HG02759 (cell line): ENCODE measurements around the gene AWAT1.
"Not testable (repeated sequence)": the region's sequence is repeated elsewhere in the genome, so short reads cannot be mapped to it uniquely, and the experiment has no call there.

Experiments used
- ATAC-seq: cut with Tn5 transposase; IDR thresholded peaks from one replicate; pipeline ENCODE4 v1.9.1; 2021; ENCODE audit warnings: mild to moderate bottlenecking, moderate library complexity; ENCODE audit not compliant: unreplicated experiment

AWAT1 gene

DNA sequence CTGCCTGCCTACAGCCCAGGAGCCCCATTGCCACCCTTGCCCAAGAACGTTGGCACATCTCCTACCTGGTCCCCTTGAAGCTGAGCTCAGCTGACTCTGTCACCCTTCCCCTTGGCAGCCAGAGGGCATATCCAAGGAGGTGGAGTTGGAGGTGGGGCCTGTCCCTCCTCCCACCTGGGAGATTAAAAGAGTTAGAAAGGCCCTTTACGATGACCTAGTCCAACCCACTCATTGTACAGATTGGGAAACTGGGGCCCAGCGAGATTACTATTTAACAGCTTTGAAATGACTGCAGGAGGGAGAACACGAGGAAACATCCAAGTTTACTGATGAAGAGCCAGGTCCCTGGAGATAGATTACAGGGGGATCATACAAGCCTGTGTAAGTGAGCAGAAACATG, 25.6 kb downstream of the AWAT1 start, which contains the start of gene P2RY4:
Gene P2RY4, minus strand, starts transcription at position 101 of the 400 bp plus-strand sequence. CDS start 580 bp downstream, outside the sequence.
- ATAC-seq: no peak

DNA sequence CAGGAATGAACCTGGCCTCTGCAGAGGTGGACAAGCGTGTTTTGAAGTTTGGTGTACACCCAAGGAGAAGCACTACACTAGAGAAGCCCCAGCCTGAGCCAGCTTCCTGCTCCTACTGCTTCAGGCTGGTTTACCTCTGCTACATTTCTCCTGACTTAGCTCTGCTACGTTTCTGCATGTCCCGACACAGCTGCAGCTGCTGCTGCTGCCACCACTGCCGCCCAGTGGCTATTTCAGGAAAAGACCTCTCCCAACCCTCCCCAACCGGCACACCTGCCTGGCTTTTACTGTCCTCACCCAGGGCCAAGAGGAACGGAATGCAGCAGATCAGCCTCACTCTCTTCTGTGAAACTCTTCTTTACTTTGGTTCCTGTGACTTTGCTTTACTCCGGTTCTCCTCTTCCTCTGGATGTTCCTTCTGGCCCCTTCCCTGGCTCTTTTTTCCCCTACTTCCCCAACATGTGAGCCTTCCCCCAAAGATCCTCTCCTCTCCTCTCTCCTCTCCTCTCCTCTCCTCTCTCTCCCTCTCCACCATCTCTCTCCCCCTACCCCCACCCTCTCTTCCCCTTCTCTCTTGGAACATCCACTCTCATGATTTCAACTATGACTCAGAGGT, 28.6 kb downstream of the AWAT1 start:
- peak; percentile 52 for ATAC-seq

DNA sequence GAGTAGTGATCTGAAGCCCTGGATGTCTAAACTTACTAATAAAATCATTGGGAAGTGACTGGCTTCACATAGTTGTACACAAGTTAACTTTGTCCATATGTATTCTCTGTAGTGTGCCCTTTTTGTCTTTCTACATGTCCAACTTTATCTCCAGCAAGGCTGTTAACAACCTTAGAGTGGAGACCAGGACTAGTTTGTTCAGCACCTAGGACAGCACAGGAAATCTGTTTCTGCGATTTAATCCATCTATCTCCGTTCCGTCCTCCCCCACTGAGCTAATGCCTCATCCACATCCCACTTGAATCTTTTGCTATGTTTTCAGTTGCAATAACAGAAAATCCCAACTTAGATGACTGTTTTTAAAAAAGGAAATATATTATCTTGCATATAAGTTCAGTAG, 30.3 kb downstream of the AWAT1 start:
- no peak for ATAC-seq

DNA sequence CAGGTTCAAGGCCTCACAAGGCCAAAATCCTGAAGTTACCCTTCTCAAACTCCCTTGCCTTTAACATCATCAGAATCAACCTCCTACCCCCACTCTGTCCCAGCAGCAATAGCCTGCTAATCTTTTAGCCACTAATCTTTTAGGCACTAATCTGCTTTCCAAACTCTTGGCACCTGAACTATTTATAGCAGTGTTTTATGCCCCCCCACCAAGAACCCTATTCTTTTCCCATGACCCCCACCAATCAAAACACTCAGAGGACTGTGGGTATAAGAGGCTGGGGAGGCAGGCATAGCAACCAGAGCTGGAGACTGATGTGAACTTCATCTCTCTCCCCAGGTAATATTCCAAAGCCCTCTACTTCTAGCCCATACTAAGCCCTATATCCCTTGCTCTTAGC, 33.6 kb downstream of the AWAT1 start, which contains the start of gene ARR3:
Gene ARR3, plus strand, starts transcription at position 301 of the 400 bp plus-strand sequence. CDS start 1,052 bp downstream, outside the sequence.
- ATAC-seq: no peak

DNA sequence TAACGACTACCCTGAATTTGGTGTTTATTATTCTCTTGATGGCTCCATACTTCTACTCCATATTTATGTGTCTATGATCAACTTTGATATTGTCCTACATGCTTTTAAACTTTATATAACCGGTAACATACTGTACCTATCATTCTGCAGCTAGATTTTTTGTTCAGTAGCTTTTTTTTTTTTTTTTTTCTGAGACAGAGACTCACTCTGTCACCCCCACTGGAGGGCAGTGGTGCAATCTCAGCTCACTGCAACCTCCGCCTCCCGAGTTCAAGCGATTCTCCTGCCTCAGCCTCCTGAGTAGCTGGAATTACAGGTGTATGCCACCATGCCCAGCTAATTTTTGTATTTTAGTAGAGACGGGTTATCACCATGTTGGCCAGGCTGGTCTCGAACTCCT, 39.6 kb downstream of the AWAT1 start:
- ATAC-seq: not testable (repeated sequence)

DNA sequence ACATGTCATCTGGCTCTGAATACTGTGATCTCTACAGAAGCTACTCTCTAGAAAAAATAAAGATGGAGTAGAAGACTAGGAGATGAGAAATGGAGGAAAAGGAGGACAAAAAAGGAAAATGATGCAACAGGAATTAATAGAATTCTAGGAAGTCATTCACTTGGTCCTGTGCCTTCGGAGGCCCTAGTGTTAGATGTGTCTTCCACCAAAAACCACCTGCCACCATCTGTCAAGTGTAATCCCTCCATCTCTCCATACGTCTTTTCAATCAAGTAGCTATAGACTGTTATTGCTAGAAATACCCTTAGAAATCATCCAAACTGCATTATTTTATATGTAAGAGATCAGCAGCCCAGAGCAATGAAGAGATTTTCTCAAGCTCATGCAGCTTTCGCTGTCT, 44.6 kb downstream of the AWAT1 start:
- no peak for ATAC-seq

DNA sequence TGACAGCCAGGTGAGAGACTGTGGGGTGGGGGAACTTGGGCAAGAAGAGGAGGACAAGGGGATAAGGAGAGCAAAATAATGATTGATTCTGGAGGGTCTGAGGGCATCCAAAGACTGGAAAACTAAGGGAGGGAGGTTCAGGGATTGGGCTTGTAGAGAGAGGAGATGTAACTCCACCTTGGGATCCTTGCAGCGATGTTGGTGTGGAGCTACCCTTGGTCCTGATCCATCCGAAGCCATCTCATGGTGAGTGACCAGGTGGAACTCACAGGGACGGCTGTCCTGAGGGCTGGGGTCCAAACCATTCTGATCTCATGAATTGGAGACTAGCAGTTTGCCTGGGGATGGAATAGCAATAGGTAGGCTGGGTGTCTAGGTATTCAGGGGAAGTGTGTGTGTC, 46.1 kb downstream of the AWAT1 start:
- no peak for ATAC-seq

DNA sequence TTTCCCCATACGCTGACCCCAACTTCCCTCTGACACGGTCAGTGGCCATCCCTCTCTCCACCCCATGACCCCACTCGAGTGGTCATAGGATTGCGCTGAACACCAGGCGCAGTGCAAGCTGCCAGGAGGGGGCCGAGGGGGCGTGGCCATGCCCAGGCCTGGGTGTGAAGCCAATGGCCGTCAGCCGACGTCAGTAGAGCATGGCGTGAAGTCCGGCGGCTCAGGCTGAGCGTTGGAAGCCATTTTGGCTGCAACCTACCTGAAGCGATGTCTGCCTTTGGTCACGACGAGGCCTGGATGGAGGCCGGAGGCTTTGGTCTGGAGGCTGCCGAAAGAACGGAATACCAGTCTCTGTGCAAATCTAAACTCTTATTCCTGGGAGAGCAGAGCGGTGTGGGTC, 47.5 kb downstream of the AWAT1 start, which contains the start of gene RAB41:
Gene RAB41, plus strand, starts transcription at position 222 of the 400 bp plus-strand sequence. Its CDS starts 46 bp downstream, at position 268.
- ATAC-seq: no peak

DNA sequence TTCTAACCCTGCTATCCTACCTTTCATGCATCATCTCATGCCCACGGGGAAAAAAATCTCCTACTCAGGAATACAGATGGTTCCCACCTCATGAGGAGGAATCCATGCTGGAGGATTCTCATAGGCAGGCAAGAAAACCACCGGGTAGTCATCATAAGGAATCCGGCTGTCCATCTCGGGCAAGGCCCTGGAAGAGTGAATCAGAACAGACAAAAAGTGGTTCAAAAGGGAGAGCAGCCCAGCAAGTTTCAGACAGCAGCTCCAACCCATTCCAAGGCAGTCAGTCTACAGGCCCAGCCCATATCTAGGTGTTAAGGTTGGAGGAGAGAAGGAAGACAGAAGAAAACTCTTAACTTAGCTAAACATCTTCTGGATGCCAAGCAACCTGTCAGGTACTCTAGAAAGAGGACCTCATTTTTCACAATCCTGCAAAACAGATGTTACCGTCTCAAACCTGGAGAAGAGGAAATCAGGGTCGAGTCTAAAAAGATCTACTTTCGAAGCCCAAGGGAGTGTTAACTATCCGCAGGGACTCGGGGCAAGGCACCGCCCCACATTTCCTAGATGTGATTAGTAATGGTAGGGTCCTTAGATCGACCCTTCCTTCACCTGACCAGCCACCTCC, 54.8 kb downstream of the AWAT1 start:
- no peak for ATAC-seq
